Embryonic facial prominence (tissue), 1 donor: ENCODE data around the gene ZNF436.
A peak's percentile ranks its signal among the peaks of the same experiment; 100 is the strongest.
"Not testable (repeated sequence)": the region's sequence is repeated elsewhere in the genome, so short reads cannot be mapped to it uniquely, and the experiment has no call there.

Experiments used
- DNase-seq: peaks from one replicate; pipeline ENCODE4 v3.0.0-alpha.2; 2016; ENCODE audit errors: extremely low spot score

The ZNF436 gene

DNA sequence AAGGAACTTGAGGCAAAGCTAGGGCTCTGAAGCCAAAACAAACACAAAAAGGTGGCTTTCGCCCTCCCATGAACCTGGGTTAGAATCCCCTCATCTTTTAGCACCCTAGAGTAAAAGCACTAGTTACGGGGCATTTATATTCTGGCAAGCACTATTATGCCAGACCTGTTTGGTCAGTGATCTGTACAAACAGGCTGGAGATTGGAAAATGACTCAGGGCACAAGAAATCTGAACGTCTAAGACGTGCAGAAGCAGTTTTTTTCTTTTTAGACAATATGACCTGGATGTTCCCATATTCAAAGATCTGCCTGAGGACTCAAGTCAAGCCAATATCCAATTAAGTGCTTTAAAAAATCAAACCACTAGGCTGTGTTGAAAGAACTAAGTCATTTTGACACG lies 3.0 kb downstream of the ZNF436 start:
- no peak for DNase-seq

DNA sequence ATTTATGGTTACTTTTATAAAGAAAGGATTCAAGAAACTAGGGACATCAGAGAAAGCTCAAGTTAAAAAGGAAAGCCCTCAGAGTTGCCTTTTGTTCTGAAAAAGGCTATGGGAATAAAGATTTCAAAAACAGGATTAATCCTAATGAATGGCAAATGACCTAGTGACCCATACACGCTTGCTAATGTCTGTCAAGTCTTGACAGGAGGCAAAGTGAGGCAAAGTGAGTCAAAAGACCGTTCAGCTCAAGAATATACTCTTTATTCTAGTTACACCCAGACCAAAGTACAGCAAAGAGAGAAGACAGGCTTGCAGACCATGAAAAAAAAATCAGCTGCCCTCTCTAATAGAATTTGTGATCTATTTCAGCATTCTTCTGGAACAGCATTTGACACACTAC lies 3.5 kb downstream of the ZNF436 start:
- DNase-seq, result no peak

DNA sequence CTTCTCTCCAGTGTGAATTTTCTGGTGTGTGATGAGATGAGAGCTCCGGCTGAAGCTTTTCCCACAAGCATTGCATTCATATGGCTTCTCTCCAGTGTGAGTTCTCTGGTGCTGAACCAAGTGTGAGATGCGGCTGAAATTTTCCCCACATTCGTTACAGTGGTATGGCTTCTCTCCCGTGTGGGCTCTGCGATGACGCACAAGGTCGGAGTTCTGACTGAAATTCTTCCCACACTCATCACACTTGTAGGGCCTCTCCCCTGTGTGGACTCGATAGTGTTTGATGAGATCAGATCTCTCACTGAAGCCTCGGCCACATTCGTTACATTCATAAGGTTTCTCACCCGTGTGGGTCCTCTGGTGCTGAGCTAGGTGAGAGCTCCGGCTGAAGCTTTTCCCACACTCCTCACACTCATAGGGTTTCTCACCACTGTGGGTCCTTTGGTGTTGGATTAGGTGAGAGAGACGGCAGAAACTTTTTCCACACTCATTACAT lies 7.4 kb downstream of the ZNF436 start:
- no peak for DNase-seq

DNA sequence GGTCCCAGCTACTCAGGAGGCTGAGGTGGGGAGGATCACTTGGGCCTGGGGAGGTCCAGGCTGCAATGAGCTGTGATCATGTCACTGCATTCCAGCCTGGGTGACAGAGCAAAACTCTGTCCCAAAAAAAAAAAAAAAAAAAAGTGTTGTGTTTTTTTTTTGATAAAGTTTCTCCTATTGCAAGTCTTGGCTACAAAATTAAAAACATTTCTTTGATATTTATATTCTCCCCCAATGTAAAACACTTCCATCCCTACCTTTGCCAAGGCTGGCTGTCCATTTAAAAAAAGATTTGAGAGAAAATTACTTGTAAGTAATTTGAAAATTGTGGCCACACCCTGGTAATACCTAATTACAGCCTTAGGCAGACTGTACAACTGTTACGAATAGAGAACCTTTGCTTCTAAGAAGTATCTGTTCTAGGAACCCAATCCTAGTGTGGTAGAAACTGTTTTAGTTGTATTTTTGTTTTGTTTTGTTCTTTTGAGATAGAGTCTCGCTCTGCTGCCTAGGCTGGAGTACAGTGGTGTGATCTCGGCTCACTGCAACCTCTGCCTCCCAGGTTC lies 11.2 kb downstream of the ZNF436 start:
- no peak for DNase-seq

DNA sequence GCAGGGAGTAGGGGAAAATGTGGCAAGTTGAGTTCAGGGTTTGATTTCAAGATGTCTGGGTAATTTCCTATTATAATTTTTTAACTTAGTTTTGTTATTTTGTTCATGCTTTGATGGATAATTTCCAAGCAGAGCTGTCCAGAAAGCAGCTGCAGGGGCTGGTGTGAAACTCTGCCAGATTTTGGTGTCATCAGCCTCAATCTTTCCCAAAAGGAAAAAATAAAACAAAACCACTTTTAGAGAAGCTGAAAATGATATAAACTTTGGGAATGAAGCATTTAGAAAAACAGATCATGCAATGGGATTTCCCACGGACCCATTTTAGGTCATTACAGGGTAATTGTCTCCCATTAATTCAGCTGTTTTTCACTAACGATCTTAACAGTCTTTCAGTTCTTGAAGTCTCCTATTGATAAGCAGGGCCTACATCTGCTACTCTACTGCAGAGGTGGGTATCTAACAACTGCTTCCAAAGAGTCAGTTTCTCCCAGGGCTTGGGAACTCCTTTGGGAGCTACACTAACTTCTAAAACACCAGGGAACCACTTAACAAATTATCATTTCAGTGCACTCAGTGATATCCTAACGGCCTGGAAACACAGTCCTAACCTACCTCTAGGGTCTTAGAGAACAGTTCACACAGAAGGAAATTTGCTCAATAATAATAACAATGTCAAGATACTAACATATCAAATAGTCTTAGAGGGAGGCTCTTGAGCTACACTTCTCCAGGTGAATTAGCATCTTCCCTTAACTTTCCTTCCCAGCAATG lies 12.3 kb downstream of the ZNF436 start:
- no peak for DNase-seq

DNA sequence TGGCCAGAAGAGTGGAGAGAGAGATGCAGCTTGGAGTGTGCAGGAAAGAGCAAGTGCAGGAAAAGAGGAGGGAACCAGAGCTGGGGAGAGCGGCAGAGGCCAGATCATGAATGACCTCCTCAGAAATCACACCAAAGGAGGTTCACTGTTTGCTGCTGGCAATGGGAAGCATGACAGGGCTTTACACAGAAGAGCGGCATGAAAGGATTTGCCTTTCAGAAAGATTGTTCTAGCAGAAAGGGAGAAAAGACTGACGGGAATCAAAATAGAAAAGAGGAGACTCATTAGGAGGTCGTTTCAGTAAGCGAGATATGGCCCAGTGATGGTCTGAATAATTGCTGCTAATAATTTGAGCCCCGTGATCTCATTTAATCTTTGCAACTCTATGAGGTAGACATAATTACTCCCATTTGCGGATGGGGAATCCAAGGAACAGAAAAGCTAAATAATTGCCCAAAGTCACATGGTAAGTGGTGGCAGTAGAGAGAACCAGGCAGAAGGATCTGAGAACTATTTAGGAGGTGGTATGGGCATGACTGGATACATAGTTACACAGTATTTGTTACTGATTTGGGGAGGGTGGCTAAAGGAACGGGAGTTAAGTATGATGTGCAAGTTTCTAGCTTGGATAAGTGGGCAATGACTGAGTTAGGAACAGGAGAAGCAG lies 13.0 kb downstream of the ZNF436 start:
- DNase-seq, result no peak

DNA sequence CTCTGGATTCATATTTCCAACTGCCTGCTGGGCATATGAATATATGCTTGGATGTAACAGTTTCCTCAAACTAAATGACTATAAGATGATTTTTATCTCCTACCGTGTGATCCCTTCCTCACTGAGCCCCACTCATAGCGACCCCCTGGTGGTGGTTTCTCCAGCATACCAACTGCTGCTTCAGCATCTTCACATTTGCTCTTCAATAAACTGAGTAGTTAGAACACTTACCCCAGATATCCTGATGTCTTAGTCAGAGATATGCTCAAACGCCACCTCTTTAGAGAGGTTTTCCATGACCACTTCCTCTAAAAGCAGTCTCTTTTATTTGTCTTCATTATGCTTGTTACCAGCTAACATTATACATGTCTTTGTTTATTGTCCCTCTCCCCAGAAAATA lies 15.4 kb downstream of the ZNF436 start:
- DNase-seq, result no peak

DNA sequence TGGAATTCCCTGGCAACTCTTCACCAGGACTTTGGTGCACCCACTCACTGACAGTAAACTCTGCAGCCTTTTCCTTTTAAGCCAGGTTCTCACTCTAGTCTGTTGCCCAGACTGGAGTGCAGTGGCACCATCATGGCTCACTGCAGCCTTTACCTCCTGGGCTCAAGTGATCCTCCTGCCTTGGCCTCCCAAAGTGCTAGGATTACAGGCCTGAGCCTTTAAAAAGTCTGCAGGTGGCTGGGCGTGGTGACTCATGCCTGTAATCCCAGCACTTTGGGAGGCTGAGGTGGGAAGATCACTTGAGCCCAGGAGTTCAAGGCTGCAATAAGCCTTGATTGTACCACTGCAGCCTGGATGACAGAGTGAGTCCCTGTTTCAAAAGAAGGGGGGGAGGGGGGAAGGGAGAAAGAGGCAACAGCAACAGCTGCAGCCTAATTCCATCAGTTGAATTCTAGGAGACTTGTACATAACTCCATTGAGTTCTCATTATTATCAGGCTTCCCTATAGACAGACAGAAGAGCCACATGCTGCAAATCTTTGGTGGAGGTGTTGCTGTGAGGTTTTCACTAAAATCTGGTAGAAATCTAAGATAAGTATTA lies 17.4 kb downstream of the ZNF436 start:
- DNase-seq, result no peak

DNA sequence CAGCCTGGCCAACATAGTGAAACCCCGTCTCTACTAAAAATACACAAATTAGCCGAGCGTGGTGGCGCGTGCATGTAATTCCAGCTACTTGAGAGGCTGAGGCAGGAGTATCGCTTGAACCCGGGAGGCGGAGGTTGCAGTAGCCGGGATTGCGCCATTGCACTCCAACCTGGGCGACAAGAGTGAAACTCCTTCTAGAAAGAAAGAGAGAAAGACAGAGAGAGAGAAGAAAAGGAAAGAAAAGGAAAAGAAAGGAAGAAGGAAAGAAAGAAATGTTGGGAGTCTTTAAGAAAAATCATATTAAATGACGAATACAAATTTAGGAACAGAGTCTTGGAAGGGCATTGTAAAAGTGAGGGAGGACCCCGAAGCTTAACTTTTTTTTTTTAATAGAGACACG lies 23.7 kb downstream of the ZNF436 start:
- no peak for DNase-seq

DNA sequence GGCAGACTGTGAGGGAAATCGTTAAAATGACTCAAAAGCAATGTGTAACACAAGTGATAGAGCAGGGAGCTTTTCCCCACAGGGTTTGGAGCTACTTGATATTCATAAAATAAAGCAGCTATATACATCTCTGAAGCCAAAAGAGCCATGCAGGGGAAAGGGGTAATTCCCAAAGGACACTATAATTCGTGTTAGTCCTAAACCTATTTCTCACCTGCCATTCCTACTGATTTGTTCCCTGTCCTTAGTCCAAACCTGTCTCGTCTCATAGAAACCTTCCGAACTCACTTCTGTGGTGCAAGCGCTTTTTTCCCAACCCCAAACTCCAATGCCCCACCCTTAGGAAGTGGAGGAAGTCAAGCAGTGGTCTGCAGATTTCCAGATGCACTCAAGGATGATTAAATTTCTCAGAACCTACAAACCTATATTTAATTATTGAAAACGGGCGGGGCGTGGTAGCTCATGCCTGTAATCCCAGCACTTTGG lies 24.6 kb downstream of the ZNF436 start:
- no peak for DNase-seq

DNA sequence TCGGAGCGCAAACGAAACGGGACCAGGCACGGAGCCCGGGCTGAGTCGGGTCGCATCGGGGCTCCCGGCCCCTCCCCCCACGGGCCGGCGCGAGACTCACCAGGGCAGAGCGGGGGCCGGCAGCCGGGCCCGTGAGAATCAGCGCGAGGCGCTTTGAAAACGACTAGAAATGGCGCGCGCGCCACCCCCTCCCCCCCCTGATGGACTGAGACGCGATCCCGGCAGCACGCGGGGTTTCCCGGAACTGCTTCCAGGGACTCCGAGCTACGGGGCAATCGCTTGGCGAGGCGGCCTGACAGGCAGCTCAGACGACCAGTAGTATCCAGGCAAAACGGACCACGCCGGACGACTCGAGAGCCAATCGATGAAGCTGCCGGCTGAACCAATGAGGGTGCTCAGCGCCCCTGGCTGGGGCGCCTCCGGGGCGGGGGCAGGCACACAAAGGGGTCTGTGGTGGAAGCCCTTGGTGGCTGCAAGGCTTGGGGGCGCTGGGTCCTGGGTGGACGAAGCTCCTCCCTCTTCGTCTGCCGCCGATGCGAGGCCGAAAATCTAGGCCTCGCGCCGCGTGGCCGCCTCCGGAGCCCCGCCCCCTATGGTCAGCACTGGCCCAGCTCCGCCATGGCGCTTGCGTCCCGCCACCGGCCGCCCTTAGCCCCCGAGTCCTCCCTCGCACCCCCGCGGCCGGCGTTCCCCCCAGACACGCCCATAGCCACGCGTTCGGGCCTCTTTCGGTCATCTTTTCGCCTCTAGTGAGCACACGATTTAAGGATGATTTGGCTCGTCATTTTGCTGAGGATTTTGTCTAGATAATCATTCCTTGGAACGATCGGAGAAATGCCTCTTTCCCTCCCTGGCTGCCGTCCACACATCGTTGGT lies 25.3 kb downstream of the ZNF436 start, which contains the start of gene HNRNPR:
HNRNPR (minus strand) TSS at position 174 of the 876 bp plus-strand sequence. CDS start 3,276 bp downstream, outside the sequence.
- DNase-seq, result peak; percentile 99

DNA sequence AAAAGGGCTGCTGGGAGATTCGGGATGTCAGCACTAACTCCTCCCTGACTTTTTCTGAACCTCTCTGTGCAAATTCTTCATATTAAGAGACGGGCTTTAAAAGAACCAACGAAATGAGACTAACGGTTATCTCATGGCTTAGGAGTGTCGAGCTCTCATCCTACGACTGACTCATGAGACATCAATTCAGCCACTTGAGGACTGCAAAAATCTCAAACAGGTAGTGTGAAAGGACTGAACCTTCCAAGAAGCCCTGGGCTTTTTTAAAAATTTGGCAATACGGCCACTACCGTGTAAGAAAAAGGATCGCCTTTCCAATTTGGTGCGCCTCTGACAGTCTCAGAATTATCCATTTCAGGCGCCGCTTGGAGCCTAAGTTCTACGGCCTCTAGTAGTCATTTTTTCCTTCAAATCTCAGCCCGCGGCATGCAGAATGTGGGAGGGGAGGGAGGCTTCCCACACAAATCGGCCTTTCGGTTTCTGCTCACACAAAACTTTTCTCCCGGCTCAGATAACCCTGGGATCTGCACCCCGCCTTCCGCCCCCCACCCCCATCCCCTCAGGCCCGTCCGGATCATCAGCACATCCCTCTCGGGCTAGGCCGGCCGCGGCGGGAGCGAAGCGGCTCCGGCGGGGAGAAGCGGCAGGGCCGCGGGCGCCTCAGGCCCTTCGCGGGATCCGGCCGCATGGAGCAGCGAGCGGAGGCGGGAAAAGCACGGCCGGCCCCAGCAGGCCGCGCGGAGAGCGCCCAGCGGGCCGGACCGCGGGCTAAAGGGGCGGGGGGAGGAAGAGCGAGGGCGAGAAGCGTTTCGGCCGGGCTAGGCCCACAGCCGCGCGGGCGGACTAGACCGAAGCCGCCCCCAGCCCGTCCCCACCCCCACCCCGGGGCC lies 26.2 kb downstream of the ZNF436 start:
- no peak for DNase-seq

DNA sequence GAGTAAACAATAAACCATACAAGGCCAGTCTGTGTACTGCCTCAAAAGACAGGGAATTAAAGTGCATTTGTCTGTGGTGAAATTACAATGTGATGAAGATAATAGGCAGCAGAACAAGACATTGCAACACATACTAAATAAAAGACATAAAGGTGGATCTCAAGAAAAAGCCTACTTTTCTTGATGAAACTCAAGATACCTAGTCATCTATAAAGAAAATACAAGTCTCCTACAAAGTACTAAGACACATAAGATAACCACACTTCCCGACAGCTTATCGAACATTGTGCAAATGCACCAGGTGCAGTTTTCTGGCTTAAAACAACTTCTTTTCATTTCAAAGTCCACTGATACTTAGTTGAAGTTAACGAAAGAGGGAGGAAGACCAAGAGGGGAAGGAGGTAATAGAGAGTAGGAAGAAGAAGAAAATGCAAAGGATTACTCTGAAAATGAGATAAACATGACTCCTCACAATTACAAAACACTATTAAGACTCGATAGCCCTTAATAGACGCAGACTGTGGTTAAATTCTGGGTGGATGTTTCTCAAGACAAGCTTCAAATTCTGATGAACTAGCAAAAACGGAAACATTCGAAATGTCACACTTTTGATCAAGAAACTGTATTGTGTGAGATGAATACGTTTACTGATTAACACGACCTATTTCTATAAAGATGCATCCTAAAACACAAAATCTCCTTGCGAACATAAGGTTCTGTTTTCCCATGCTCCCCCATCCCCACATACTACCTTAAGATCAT lies 27.5 kb downstream of the ZNF436 start:
- DNase-seq, result no peak

DNA sequence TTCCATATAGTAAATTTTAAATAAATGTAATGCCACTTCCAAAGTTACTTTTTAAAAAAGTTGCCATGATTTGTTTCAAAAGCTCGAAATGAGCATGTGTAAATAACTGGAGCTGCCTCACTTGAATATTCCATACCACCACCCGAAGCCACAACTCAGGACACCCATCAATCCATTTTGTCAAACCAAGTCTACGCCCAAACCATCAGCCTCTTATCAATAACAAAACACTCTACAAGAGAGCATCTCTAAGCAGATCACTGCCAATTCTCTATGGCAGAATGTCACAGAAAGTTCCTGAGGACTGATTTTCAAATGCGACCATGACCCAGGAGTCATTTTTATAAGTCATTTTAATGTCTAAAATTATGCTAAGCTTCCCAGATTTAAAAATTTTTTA lies 30.0 kb downstream of the ZNF436 start:
- no peak for DNase-seq

DNA sequence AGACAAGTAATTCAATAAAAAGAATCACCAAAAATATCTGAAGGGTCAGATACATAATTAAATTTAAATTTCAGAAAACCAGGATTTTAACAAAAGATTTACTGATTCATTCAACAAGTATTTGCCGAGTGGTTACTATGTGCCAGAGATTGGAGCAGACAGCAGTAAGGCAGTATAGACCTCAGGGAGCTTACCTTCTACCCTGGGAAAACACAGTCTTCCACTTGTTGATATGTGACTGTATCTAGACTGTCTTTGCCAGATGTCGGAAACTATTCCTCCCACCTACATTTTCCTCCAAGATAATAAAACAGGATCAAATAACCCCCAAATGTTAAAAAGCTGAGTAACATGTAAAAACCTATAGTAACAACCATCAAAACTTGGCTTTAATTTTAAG lies 31.8 kb downstream of the ZNF436 start:
- no peak for DNase-seq

DNA sequence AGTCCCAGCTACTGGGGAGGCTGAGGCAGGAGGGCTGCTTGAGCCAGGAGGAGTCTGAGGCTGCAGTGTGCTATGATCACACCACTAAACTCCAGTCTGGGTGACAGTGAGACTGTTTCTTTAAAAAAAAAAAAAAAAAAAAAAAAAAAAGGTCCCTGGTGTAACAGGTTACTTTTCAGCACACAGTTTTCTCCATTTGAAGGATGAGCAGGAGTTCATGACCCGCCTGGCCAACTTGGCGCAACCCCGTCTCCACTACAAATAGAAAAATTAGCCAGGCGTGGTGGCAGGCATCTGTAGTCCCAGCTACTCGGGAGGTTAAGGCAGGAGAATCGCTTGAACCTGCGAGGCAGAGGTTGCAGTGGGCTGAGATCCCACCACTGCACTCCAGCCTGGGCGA lies 37.9 kb downstream of the ZNF436 start:
- no peak for DNase-seq

DNA sequence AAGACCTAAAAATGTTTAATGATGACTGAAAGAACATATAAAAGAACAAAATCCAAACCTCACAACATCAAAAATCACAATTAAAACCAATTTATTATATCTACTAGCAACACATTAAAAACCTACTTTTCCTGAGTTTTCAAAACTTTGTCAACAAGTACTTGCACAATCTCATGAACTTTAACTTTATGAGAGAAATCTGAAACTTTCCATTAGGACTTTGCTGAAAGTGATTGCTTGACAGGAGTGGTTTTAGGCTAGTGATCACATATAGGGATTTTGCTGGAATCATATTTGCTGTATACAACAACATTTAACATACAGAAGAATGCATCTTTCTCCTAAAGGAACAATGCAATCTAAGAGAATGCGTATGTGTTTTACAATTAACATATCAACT lies 38.8 kb downstream of the ZNF436 start:
- no peak for DNase-seq

DNA sequence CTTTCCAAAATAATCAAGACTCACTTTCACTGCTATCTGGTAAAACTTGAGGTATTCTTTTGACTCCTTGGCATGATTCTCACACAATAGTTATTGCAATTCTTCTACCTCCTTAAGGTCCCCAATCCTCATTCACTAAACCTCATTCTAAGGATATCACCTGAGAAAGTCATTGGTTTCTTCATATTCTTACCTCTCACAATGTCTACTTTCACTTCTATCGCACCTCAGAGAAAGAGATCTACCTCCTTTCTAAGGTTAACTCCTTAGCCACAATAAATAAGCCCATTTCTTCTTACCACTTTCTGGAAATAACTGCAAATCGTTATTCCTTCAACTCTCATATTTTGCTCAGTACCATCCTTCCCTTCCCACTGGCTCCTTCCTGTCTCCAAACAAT lies 44.2 kb downstream of the ZNF436 start:
- DNase-seq, result no peak

DNA sequence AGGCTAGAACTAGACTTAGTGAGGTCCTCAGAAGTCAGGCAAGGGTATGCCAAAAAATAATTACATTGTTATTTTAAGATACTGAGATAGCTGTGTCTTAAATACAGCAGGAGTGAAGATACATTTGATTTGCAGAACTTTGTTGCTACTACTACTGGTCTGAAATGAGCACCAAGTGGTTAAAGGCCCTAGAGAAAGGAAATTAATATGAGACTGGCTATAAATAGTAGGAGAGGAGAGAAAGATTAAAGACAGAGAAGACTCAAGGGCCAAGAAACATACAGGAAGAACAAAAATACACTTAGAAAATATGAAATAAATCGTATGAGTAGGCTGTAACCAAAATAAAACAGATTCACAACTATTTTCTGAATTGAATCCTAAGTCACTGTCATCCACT lies 46.9 kb downstream of the ZNF436 start:
- no peak for DNase-seq

DNA sequence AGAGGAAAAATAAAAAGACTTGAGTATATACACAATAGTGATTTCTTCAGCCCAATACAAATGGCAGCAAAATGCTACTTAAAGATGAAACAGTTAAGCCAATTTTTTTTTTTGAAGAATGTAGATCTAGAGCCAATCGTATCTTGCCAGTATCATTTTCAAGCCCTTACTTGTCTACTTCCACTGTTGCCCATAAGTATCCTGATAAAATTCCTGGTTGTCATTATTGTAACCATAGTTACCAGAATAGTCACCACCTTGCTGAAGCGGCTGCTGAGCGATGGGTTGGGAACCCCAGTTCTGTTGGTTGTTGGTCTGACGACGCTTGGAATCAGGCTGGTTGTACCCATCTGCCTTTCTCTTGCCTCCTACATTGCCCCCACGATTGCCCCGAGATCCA lies 59.4 kb downstream of the ZNF436 start:
- not testable (repeated sequence) for DNase-seq
